Neural crest cell (in vitro differentiated cells): ENCODE data around the gene PRKAG2. TPM values are rescaled to one million over a fixed set of nuclear protein-coding genes. Genes with fewer than 3 reads are reported as not detected.

Experiments
- DNase-seq: peaks from one replicate; pipeline ENCODE4 v3.0.0; 2021; ENCODE audit warnings: low read depth, mixed read lengths, low spot score
- H3K27ac Mint-ChIP-seq: one replicate; pipeline ENCODE4 v1.8.0; 2021; ENCODE audit warnings: mild to moderate bottlenecking, mixed read lengths; ENCODE audit not compliant: unreplicated experiment
- H3K27me3 Mint-ChIP-seq: 2 replicates; pipeline ENCODE4 v1.8.0; 2021; ENCODE audit warnings: low read depth, mild to moderate bottlenecking, mixed read lengths
- H3K36me3 Mint-ChIP-seq: 2 replicates; pipeline ENCODE4 v1.8.0; 2021; ENCODE audit warnings: low read depth, mild to moderate bottlenecking, mixed read lengths
- H3K4me1 Mint-ChIP-seq: 2 replicates; pipeline ENCODE4 v1.8.0; 2021; ENCODE audit warnings: mixed read lengths
- H3K4me3 Mint-ChIP-seq: one replicate; pipeline ENCODE4 v1.8.0; 2021; ENCODE audit warnings: mild to moderate bottlenecking, mixed read lengths
- H3K9me3 Mint-ChIP-seq: 2 replicates; pipeline ENCODE4 v1.8.0; 2021; ENCODE audit warnings: mixed read lengths
- total RNA-seq: library from RNA; stranded (reverse); gene quantifications from 2 replicates; pipeline ENCODE4 v1.2.1, GENCODE V29; 2021
- TF ChIP-seq, protein P1 (sequence below): fragments of 200-600 bp; sonication (generic); conservative IDR thresholded peaks from 2 replicates; pipeline ENCODE4 v1.5.0; 2021; ENCODE audit warnings: antibody characterized with exemption, mild to moderate bottlenecking

PRKAG2 gene
- total RNA-seq, 1 donor from 2014 or later: 12.5 TPM

DNA sequence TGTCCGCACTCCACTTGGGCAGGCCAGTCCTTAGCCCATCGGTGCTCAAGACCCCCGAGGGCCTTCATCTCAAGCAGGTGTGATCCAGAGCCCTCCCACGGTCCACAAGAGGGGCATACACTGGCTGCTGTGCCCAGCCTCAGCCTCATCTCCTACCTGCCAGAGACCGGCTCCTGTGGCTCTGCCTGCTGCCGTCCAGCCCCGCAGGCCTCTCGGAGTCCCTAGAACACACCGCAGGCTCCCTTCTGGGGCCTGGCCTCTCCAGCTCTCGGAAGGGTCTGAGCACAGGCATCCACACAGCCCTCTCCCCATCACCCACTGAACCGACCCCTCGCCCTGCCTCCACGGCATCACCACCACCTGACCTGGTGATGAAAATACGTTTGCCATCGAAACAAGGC is 147.4 kb downstream of the PRKAG2 start:
- H3K27me3 Mint-ChIP-seq: no peaks in the 10 kb centered on the region

DNA sequence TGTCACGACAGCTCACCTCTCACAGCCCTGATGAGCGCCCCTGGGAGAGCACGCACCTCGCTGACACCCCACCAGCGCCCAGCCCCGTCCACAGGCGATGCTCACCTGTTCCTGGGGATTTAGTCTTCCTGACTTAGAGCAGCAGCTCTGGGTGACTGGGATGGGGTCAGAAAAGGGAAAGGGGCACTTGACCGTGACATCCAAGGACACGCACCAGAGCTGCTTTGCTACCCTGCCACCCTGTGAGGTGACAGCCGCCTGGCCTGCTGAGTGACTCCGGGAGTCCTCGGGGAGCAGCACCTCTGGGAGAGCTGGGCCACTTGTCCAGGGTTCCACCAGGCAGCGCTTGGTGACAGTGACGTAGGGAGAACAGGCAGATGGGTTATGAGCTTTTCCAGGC is 148.2 kb downstream of the PRKAG2 start:
- Mint-ChIP-seq H3K9me3 (no peaks in the 10 kb centered on the region), H3K4me3 (no peak overlapping the region), H3K27me3 (no peaks in the 10 kb centered on the region), H3K36me3 (no peaks in the 10 kb centered on the region), H3K4me1 (peaks cover 24% of the 10 kb centered on the region), H3K27ac (no peak overlapping the region)
- no peak for DNase-seq
- TF ChIP-seq, protein P1, sequence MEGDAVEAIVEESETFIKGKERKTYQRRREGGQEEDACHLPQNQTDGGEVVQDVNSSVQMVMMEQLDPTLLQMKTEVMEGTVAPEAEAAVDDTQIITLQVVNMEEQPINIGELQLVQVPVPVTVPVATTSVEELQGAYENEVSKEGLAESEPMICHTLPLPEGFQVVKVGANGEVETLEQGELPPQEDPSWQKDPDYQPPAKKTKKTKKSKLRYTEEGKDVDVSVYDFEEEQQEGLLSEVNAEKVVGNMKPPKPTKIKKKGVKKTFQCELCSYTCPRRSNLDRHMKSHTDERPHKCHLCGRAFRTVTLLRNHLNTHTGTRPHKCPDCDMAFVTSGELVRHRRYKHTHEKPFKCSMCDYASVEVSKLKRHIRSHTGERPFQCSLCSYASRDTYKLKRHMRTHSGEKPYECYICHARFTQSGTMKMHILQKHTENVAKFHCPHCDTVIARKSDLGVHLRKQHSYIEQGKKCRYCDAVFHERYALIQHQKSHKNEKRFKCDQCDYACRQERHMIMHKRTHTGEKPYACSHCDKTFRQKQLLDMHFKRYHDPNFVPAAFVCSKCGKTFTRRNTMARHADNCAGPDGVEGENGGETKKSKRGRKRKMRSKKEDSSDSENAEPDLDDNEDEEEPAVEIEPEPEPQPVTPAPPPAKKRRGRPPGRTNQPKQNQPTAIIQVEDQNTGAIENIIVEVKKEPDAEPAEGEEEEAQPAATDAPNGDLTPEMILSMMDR: no peak

More for the DNA sequence above, 147.4 kb downstream of the PRKAG2 start:
- DNase-seq: no peak
- Mint-ChIP-seq H3K27ac (peak overlapping the region; percentile 50), H3K36me3 (no peaks in the 10 kb centered on the region), H3K9me3 (no peaks in the 10 kb centered on the region), H3K4me1 (peaks cover 24% of the 10 kb centered on the region), H3K4me3 (no peak overlapping the region)
- TF ChIP-seq, protein P1: no peak

DNA sequence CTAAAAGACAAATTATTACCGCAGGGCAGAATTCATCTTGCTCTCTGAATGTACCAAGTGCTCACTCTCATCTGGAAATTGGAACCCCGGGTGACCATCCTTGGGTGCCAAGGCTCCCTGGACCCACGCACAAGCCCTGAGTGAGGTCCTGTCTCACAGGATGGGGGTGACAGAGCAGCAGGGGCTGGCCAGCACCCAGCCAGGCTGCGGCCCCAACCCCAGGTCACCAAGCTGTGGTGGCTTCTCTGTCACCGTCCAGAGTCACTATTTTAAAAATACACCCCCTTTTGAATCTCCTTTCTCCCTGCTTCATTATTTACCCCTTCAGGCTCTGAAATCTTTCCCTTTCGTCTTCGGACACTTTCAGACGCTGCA is 148.6 kb downstream of the PRKAG2 start:
- no peaks in the 10 kb centered on the region for H3K36me3 Mint-ChIP-seq
- no peaks in the 10 kb centered on the region for H3K9me3 Mint-ChIP-seq
- peaks cover 24% of the 10 kb centered on the region for H3K4me1 Mint-ChIP-seq
- H3K27ac Mint-ChIP-seq: no peak overlapping the region
- no peak for DNase-seq
- H3K27me3 Mint-ChIP-seq: no peaks in the 10 kb centered on the region
- TF ChIP-seq, protein P1: no peak
- no peak overlapping the region for H3K4me3 Mint-ChIP-seq

DNA sequence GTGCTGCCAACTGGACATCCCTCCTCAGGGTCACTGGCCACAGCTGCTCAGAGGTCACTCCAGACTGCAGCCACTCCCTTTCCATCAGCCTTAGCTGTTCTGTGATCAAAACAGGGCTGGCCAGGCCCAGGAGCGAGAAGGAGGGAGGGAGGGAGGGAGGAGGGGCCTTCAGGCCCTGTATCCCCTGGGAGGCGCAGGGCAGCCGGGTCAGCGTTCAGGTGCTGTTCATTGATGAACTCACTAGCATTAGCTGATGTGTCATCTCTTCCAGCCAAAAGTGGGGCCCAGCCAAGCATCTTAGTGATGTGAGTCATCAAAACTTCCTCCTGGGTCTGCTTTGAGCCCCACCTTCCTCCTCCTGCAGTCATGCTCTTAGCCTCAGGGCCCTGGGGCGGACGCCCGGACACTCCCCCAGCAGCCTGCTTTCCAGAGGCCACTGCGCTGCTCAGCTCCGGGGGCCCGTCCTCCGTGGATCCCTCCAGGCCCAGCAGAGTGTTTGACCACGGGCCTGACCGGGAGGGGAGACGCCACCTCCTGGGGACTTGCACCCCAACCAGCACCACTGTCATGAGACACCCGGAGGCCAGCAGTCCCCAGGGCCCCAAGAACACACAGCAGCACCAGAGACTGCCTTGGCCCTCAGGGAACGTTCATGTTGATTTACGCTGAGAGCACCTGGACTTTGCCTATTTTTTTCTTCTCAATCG is 149.2 kb downstream of the PRKAG2 start:
- H3K27ac Mint-ChIP-seq: no peak overlapping the region
- no peaks in the 10 kb centered on the region for H3K36me3 Mint-ChIP-seq
- no peaks in the 10 kb centered on the region for H3K27me3 Mint-ChIP-seq
- no peak for DNase-seq
- no peaks in the 10 kb centered on the region for H3K9me3 Mint-ChIP-seq
- H3K4me1 Mint-ChIP-seq: peaks cover 24% of the 10 kb centered on the region
- TF ChIP-seq, protein P1: no peak
- no peak overlapping the region for H3K4me3 Mint-ChIP-seq

DNA sequence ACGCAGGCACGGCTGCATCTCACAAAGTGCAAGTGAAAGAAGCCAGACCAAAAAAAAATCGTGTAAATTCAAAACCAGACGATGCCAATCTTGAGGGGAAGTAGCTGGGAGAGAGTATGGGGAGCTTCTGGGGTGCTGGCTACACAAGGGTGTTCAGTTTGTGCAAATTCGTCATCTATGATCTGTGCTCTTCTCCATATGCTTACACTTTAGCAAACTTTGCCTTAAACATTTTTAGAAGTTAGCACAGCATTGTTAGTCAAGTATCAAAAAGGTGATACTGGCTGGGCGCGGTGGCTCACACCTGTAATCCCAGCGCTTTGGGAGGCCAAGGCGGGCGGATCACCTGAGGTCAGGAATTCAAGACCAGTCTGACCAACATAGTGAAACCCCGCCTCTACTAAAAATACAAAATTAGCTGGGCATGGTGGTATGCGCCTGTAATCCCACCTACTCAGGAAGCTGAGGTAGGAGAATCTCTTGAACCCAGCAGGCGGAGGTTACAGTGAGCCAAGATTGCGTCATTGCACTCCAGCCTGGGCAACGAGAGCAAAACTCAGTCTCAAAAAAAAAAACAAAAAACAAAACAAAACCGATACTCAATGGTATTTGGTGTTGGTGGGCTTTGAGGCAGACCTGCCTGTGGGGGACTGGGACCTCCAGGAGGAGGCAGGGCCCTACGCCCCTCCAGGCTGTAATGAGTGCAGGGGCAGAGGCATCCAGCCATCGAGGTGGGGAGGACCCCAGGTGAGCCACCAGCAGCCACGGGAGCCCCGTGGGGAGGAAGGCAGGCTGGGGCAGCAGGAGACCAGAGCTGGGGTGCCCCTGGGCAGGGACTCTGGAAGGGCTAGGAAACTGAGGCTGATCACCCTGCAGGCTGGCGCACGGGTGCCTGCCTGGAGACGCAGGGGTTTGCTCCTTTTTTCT is 150.0 kb downstream of the PRKAG2 start:
- Mint-ChIP-seq H3K4me3 (no peak overlapping the region), H3K36me3 (no peaks in the 10 kb centered on the region), H3K9me3 (no peaks in the 10 kb centered on the region), H3K27me3 (no peaks in the 10 kb centered on the region), H3K4me1 (peaks cover 24% of the 10 kb centered on the region), H3K27ac (peak overlapping the region; percentile 41)
- DNase-seq: no peak
- TF ChIP-seq, protein P1: no peak
